ENCODE results near the gene ADGRG2.

ADGRG2 gene

DNA sequence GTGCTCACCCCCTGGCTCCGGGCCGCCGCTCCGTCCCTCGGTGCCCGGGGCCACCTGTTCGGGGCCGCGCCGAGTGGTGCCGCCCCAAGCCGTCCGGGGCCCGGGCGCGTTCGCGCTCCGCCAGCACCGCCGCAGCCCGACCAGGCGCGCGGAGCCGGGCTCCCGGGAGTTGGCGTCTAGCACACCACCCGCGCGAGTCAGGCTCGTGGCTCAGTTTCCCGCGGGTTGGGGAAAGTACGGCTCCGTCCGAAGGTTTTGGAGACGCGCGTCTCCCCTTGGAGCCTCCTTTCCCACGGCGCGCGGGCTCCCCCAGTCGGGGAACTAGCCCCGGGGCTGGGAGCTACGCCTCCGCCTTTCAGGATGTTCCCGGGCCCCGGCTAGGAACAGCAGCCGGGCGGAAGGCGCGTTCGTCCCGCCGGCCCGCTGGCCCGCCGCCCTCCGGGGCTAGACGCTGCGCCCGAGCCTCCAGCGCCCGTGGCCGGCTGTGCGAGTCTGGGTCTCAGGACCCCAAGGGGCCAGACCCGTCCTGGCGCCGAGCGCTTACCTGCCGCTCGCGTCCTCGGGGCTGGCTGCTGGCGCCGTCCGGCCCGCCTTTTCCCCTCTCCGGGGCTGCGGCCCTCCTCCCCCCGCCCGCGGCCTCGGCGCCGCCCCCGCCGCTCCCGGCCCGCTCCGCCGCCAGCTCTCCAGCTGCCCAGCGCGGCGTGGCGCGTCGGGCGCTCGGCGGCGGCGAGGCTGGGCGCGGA lies at the start of gene ADGRG2:
Gene ADGRG2 (minus strand): TSS at position 571 of the 743 bp plus-strand sequence. CDS start 53,634 bp downstream, outside the sequence.
- no peak for DNase-seq (ENCODE audit: low read depth)

DNA sequence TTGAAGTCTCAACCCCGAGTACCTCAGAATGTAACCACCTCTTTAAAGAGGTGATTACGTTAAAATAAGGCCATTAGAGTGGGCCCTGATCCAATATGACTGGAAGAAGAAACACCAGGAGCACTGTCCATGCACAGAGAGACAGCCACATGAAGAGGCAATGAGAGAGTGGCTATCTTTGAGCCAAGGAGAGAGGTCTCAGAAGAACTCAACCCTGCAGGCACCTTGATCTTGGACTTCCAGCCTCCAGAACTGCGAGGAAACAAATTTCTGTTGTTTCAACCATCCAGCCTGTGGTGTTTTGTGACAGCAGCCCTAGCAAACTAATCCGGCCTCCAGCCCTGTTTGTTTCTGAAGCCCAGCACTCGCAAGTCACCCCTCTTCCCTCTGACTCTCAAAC lies 46.3 kb upstream of the ADGRG2 start:
- DNase-seq (ENCODE audit: low read depth), result no peak

GRCh38 chrX:19162851-19163250 lies 40.6 kb upstream of the ADGRG2 start:
- DNase-seq (ENCODE audit: low read depth), result no peak

DNA sequence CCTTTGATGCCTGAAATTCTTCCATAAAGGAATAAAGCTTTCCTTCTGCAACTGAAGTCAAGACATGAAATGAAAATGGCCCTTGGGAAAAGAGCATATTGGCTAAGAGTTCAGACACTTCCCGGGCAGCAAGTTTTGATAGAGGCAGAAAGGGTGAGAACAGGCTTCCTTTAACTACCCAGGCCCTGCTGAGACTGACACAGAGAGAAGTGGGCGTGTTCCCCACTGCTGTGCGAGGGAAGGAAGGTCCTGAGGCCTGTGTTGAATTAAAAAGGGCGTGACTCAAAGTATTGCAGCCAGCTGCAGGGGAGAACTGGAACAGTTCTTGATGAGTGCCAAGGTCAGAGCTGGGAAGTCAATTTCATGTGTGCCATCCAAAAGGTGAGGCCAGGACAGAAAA lies 33.9 kb upstream of the ADGRG2 start:
- DNase-seq (ENCODE audit: low read depth), result no peak

GRCh38 chrX:19152762-19153161 lies 30.5 kb upstream of the ADGRG2 start:
- DNase-seq (ENCODE audit: low read depth), result no peak

DNA sequence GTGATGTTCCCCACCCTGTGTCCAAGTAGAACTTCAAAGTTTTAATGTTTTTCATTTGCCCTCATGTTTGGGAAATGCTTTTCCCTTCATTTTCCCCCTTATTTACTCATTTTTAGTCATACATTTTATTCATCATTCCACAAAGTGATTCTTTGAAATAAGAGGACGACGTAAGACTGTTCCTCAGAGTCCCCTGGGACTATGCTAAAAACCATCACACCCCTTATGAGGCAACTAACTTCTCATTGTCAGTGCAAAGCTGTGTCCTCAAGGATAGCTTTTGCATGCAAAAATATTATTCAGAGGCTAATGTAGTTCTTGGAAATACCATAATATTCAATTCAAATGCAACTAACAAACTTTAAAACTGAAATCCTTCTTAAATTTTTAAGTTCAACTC lies 14.8 kb upstream of the ADGRG2 start:
- no peak for DNase-seq (ENCODE audit: low read depth)

- no peak for DNase-seq (ENCODE audit: low read depth)
These were observed 11.5 kb upstream of the ADGRG2 start for GRCh38 chrX:19133784-19134183.

GRCh38 chrX:19133231-19133630 lies 11.0 kb upstream of the ADGRG2 start:
- DNase-seq (ENCODE audit: low read depth), result no peak

DNA sequence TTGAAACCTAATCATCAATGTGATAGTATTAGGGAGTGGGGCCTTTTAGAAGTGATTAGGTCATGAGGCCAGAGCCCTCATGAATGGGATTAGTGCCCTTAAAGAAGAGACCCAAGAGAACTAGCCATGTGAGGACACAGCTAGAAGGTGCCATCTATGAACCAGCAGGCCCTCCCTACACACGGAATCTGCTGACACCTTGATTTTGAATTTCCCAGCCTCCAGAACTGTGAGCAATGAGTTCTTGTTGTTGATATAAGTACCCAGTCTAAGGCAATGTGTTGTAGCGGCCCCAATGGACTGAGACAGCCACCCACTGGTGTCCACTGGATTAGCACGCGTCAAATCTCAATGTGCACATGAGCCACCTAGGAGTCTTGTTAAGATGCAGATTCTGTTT lies 8.4 kb upstream of the ADGRG2 start:
- no peak for DNase-seq (ENCODE audit: low read depth)

DNA sequence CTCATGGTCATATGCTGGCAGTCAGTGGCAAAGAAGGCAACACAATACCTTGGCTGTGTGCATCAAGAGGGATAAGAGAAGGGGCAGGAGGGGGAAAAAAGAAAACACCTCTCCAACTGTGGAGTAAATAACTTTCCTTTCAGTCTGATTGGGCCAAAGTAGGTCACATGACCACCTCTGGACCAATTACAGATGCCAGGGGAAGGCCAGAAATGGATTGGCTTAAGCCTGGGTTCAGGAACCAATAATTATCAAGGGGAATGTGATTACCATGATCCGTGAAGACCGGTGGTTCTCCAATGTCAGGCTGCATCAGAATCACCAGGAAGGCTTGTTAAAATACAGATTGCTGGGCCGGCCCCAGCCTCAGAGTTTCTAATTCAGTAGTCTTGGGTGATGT lies 7.4 kb upstream of the ADGRG2 start:
- no peak for DNase-seq (ENCODE audit: low read depth)

DNA sequence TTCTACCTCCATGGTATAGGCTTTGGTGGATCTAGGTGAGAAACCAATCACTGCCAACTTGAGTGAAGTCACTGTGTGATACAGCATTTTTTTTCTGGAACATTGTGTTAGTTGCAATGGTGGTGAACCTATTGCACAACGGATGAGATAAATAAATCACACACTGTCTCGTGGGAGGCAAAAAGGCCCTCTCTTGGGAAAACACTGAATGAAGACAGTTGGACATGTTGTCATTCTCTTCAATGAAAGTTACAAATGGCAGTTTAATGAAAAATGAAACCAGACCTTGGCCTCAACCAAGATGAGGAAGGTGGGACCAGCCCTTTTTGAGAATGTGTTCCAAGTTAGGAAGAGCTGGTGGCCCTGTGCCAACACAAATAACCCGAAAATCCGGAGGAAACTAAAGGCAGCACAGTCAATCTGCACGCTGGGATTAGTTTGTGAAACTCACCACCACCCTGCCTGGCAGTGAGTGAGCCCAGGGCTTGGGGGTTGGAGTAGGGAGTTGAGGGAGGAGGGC lies 5.4 kb upstream of the ADGRG2 start:
- DNase-seq (ENCODE audit: low read depth), result no peak

GRCh38 chrX:19122641-19123009 lies 357 bp upstream of the ADGRG2 start:
- no peak for DNase-seq (ENCODE audit: low read depth)

- no peak for DNase-seq (ENCODE audit: low read depth)
These were observed 802 bp downstream of the ADGRG2 start for GRCh38 chrX:19121466-19121865.

GRCh38 chrX:19110642-19111041 lies 11.6 kb downstream of the ADGRG2 start:
- no peak for DNase-seq (ENCODE audit: low read depth)

- DNase-seq (ENCODE audit: low read depth), result no peak
These were observed 15.2 kb downstream of the ADGRG2 start for GRCh38 chrX:19107035-19107434.

- DNase-seq (ENCODE audit: low read depth), result no peak
These were observed 21.7 kb downstream of the ADGRG2 start for GRCh38 chrX:19100586-19100985.

DNA sequence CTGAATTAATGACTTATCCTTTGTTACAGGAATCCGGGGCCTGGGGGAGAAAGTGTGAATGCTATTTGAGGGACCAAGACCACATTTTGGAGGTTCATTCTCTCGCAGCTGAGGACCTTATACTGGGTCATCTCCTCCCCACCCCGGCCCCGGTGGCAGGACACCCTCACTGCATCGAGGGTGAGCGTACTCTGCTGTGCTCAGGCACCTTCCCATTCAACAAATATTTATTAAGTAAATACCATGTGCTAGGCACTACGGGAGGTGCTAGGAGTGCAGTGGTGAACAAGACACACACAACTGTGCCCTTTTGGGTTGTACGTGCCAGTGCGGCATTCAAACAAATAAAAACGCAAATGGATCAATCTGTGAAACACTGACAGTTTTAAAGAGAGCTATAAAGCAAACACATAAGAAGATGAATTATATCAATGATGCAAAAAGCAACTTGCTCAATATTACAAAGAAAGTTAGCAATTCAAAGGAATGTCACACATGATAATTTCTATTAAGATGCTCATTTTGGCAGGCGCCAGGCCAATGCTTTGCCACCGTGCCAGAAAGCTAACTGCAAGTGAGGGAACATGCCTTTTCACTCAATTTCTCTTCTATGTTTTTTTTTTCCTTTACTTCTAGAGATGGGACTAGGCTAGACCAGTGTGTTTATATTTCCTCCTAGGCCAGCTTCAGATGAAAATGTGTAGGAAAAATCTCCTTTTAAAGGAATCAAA lies 24.6 kb downstream of the ADGRG2 start:
- DNase-seq (ENCODE audit: low read depth), result no peak

GRCh38 chrX:19096586-19096985 lies 25.7 kb downstream of the ADGRG2 start:
- no peak for DNase-seq (ENCODE audit: low read depth)

DNA sequence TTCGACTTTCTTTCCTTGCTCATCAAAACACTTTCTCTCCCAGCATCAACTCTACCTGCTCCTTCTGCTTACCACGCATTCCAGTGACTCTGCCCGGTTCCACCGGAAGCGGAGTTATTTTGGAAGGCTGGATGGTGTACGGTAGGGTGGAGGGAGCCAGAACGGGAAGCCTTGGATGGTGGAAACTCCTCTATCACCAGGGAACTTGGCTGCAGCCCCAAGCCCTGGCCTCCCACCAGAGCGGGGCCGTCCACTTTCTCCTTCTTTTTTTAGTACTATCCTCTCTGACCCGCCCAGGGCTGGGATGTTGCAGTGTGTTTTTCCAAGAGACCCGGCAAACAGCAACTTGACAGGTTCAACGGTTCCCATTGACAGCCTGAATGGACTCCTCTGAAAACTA lies 27.6 kb downstream of the ADGRG2 start:
- DNase-seq (ENCODE audit: low read depth), result no peak

DNA sequence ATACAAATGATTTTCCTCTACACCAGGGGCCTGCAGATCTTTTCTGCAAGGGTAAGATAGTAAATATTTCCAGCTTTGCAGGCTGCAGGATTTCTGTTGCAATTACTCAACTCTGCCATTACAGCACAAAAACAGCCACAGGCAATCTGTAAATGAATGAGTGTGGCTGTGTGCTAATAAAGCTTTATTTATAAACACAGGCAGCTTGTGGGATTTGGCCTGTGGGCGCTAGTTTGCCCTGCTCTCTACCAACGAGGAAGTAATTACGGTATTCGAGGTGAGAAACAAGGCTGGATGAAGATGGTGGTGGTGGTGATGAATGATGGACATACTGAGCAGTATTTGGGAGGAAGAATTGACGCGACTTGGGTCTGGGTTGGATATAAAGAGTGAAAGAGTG lies 30.7 kb downstream of the ADGRG2 start:
- no peak for DNase-seq (ENCODE audit: low read depth)

DNA sequence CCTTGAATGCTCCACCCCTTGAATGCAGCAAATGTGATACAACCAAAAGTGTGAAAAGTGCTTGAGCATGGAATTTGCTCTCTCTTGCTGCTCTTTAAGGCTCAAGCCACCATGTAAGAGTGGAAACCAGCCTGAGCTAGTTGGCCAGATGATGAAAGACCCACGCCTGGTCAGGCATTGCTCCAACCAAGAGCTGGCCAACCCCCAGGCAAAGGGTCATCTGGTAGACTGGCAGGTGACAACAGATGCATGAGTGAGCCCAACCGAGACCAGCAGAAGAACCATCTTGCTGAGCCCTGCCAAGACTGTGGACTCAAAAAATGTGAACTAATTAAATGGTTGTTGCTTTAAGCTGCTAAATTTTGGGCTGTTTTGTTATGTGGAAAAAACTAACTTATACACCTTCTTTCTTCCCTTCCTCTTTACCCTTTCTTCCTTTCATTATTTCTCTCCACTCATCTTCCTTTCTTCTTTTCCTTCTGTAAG lies 32.7 kb downstream of the ADGRG2 start:
- no peak for DNase-seq (ENCODE audit: low read depth)

DNA sequence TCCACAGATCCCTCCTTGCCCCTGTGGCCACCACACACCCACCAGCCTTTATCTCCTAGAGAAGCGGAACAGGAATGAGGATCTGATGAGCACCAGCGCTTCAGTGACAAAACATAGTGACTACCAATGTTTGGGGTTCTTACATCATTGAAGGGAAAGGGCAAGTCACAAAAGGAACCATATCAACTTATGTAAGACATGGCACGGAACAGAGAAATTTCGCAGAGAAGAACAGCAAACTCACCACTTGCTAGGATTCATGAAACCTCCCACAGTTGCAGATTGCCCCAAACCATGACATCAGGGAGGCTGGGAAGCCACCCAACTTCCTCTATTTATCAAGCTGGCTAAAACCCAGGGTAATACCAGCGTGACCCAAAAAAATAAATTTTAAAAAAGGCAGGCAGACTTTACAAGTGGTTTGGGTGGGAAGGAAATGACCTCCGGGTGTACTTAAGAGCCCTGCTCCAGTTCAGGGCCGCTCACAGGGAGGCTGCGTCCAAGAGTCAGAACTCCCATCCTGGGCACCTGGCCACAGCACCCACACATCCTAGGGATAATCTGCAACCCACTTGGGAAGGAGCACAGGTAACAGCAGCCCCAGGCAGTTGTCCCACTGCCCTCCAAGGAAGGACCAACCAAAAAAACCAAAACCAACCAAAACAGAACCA lies 36.0 kb downstream of the ADGRG2 start:
- no peak for DNase-seq (ENCODE audit: low read depth)

- no peak for DNase-seq (ENCODE audit: low read depth)
These were observed 36.6 kb downstream of the ADGRG2 start for GRCh38 chrX:19085666-19086065.

Measured in GM04503 (cell line).